COLO668 (cell line): ENCODE data around the gene SIGMAR1.

Source experiments
- DNase-seq: peaks from one replicate; lab custom pipeline; 2025; ENCODE audit not compliant: unreplicated experiment; lab: John Stamatoyannopoulos, UW

SIGMAR1 gene

DNA sequence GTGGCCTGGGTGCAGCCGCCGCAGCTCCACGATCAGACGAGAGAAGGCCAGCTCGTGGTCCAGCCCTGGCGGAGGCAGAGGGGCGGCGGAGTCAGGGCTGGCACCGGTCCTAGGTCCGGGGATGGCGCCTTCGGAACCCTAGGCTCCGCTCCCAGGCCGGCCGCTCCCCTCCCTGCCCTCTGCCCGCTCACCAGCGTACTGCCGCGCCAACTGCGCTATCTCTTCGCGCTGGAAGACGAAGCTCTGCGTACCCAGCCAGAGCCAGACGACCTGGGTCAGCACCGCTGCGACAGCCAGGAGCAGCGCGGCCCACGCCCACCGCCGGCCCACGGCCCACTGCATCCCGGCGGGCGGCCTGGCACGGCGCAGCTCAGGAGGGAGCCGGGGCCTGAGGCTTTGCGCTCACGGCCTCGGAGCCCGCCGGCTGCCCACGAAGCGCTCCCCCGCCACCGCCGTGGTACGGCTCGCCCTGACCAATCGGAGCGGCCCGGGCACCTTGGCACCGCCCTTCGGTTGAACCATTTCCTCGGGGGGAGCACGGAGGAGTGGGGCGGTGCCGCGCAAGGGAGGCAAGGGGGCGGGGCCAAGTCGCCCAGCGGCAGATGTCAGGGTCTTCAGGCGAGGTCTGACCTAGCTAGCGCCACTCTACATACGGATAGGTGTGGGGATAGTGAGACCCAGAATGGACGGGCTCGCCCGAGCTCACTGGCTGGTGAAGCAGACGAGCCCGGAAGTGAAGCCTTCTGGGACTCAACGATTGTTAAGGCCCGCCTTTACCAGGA, at the start of gene SIGMAR1:
SIGMAR1 (minus strand) TSS at position 432 of the 782 bp plus-strand sequence; CDS start at position 342, 90 bp downstream.
- peak; percentile 96 for DNase-seq

DNA sequence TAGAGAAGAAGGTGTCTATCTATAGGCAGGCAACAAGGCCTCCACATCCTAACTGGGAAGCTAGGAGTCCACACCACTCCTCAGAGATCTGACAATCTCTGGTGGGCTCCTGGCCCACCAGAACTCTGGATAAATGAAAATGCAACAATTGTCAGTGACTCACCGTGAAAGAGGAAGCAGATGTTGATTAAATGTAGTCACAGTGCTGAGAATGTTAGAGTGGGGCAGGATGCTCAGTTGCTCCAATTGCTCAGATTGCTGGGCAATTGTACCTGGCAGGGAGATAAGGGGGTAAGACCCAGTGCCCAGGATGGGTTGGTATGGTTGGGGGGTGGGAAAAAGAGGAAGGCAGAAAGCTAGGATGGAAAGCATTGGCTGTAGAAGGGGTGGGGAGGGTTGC, 49.1 kb upstream of the SIGMAR1 start:
- DNase-seq, result no peak

DNA sequence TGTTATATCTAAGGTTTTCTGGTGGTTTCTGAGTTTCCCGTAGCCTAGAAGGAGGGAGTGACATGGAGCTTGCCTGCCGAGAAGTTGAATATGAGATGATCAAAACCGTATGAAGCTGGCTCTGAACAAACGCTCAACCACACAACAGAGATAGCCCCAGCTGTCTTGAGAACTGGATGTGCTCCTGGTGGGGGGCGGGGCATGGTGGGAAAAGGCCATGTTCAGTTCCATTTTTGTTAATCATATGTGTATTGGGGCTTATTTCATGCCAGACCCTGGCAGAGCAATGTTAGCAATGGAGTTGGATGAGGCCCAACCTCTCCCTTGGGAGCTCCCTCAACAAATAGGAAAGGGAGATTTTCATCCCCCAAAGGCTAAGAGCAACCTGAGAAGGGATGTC, 48.6 kb upstream of the SIGMAR1 start:
- no peak for DNase-seq

DNA sequence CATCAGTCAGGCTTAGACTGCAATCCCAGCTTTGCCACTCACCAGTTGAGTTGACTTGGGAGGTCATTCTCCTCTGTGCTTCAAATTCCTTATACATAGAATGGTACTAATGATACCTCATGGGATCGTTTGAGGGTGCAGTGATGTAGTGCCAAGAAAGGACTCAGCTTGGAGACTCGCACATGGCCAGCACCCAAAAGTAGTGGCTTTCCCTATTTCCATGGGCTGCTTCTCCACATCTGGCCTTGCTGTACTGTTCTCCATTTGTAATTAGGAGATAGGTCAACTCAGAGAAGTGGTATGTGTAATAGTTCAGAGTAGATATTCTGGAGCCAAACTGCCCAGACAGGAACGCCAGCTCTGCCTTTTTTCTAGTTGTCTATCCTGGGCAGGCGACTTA, 48.0 kb upstream of the SIGMAR1 start:
- no peak for DNase-seq

DNA sequence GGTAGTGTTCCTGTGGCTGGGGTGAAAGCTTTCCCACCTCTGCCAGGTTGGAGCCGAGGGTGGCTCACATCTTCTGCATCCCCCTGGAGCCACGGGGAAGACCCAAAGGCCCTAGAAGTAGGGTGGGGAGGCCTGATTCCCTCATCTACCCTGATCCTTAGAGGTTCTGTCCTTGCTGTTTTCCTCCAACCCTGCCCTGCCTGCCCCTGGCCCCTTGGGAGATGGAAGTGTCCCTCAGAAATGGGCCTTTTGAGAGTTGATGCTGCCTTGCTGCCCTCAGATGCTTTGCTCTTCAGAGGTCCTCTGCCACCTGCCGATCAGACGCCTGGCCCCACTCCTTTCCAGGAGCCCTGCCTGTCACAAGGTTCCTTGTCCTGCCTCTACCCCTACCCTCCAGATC, 47.2 kb upstream of the SIGMAR1 start:
- DNase-seq, result no peak

DNA sequence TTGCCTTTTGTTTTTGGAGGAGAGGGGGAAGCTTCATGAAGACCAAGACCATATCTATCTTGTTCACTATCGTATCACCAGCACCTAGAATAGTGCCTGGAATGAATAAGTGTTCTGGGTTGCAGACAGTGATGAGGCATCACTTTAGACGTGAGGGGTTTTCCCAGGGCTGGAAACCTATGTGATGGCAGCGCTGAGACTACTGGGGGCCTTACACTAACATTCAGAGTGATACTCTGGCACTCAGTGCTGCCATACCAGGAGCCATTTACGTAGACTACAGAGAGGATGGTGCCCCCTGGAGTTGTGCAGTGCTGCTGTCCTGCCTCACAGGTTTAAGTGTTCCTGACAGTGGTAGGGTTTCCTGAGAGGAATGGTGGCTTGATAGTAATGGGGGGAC, 46.6 kb upstream of the SIGMAR1 start:
- no peak for DNase-seq

DNA sequence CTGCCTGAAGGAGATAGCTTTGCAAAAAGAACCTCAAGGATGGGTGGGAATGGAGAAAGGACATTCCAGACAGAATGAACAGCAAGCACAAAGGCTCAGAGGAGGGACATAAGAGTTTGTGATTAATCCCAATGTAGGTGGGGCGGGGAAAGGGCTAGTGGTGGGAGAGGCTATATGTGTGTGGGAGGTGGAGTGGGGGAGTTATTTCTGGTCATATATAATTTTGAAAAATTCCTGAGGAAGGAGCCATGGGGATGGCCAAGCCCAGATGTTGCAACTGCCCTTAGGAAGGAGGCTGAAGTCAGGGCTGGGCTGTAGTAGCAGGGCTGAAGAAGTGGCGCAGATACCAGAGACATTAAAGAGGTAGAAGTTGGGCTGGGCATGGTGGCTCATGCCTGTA, 38.3 kb upstream of the SIGMAR1 start:
- no peak for DNase-seq

DNA sequence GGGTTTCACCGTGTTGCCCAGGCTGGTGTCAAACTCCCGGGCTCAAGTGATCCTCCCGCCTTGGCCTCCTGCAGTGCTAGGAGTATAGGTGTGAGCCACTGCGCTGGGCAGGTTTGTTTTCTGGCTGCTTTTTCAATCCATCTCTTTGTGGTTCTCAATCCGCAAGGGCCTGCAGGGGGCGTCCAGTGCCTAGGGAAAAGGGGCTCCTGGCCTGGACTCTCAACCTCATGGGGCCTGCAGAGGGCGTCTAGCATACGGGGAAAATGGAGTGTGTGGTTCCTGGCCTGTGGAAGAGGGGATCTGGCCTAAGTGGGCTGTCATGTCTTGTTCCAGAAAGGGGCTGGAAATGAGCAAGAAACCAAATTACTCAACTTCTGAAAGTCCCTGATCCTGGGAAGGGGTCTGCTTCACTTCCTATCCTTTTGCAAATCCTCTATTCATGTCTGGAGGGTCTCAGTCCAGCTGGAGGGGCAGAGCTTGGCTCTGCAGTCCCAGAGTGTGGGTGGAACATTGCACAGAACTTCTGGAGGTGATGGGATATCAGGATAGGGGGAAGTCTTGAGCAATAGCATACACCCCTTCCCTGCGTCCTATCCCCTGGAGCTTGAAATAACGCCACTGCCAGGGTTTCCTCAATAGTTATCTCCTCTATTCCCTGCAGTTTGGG, 37.6 kb upstream of the SIGMAR1 start:
- DNase-seq, result peak; percentile 90

DNA sequence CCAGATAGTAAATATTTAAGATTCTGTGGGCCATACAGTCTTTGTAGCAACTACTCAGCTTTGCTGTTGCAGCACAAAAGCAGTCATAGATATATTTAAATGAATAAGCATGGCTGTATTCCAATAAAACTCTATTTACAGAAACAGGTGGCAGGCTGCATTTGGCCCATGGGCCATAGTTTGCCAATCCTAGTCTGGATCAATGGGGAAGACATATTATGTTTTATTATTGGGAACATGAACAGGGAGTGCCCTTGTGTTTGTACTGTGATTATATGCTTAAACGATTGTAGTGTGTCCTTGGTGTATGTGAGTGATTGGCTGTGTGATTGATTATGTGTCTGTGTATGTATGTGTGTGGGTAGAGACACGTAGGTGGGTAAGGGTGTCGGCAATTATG, 36.9 kb upstream of the SIGMAR1 start:
- no peak for DNase-seq

DNA sequence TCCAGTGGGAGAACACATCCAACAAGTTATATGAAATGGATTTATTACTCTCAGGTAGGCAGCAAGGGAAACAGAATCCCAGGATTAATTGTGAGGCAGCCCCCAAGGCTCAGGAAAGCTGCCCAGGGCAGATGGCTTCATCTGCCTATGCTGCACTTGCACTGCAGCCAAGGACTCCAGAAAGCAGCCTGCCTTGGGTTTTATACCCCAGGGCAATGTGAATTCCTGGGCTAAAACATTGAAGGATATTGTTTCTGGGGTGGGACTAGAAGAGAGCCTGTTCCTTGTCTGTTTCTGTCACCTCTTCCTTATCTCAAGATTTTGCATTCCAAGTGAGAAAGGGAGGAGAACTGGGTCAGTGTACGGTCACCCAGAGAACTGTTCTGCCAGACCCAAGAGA, 33.7 kb upstream of the SIGMAR1 start:
- DNase-seq, result no peak

DNA sequence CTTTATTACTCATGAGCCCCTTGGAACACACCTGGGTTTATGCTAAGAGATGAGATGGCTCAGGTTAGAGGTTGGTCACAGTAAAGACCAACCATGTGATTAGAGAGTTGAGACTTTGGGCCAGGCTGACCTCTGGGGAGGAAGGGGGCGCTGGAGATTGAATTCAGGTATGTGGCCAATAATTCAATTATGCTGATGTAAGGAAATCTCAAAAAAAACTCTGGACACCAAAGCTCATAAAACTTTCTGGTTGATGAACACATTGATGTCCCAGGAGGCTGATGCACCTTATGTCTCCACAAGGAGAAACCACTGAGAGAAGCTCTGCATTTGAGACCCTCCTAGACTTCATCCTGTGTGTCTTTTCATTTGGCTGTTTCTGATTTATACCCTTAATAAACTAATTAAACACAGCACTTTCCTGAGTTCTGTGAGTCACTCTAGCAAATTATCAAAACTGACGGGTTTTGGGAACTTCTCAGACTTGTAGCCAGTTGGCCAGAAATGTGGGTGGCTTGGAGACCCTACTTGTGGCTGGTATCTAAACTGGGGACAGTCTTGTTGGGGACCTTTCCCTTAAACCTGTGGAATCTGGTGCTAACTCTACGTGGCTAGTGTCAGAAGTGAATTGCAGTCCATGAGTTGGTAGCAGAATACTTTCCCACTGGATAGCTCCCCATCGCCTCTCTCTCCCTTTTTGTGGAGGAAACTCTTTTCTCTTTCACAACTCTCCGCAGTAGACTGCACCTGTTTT, 32.4 kb upstream of the SIGMAR1 start:
- DNase-seq, result no peak

DNA sequence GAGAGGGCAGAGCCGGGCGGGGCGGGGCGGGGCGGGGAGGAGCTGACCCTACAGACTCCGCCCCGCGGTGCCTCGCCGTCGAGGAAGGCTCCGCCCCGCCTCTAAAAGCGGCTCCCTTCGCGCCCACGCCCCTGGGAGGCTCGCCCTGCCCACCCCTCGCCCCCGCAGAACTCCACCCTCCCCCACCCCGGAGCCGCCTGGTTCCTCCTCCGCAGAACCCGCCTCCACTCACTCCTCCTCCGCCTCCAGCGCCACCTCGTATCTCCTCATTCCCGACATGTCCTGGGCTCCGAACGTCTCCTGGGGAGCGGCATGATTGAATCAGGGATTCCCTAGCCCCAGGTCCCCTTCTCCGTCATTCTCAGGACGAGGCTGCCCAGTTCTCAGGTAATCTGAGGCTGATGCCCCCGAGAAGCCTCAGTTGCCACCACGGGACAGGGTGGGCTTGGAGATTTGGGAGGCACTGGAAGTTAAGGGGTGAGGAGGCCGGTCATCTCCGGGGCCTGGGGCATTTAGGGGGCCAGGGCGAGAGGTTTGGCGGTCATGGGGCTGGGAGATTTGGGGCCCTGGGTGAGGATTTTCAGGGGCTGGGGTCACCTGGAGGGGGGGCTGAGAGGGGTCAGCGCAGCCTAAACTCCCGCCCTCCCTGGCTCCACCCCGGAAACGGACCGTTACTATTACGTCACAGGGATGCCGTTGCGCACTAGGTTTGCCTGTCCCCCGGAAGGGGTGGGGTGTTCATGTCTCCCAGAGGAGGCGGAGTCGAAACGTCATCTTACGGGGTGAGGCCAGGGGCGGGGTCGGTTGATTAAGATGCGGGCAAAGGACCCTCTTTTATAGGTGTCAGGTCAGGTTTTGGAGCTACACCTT, 28.0 kb upstream of the SIGMAR1 start:
- peak; percentile 92 for DNase-seq

DNA sequence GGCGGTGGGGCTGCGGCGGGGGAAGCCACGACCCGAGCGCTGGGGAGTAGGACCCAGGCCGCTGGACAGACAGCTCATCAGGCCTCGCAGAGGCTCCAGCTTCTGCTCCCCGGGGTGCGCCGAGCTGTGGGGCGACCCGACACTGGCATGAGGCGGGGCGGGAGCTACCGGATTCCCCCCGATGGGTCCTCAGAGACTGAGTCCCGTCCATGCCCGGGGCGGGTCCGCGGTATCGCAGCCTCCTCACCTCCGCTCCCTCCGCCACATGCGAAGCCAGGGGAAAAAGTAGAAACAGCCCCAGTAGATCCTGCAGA, 27.4 kb upstream of the SIGMAR1 start:
- no peak for DNase-seq

DNA sequence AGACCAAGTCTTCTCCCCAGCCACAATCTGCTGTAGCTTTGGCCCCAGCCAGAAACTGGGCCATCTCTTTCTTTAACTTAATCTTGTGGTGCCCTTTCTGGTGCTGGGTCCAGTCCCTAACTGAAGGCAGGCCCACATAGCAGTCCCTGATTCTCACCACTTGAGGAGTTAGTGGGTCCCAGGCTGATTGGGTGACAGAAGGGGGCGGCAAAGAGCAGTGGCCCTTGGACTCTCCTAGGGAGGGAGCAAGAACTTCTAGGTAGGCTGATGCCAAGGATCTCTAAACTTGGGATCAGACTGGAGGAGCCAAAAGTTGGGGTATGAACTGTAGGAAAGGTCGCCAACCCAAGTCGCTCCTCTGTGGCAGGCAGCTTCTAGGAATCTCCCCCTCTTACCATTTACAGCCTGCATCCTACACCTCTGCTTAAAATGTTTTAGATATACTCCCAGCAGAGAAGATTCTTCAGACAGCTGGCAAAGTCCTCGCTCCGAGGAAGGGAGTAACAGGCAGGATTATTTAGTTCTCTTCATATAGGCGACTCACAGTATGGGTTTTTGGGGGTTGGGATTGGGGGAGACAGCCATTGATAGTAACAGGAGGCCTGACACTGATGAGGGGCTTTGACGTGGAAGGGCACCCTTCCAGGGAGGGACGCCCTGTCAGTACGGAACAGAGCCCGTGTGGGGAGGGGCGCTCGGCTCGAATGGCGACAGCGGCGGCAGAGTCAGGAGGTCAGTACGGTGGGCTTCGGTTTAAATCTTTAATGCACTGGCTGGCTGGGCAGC, 26.9 kb upstream of the SIGMAR1 start:
- peak; percentile 67 for DNase-seq

DNA sequence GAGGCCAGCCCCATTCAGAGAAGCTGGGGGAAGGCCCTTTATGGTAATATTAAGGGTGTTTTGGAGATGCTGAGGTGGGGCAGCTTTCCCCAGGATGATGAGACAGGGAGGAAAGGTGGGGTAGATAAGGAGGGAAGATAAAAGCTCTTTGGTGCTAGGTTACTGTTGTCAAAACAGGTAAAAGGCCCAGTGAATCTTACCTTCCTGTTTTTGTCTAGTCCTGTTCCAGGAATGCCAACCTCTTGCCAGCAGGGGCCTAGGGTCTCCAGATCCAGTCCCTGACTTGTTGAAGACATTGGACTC, 25.7 kb upstream of the SIGMAR1 start:
- DNase-seq, result no peak

DNA sequence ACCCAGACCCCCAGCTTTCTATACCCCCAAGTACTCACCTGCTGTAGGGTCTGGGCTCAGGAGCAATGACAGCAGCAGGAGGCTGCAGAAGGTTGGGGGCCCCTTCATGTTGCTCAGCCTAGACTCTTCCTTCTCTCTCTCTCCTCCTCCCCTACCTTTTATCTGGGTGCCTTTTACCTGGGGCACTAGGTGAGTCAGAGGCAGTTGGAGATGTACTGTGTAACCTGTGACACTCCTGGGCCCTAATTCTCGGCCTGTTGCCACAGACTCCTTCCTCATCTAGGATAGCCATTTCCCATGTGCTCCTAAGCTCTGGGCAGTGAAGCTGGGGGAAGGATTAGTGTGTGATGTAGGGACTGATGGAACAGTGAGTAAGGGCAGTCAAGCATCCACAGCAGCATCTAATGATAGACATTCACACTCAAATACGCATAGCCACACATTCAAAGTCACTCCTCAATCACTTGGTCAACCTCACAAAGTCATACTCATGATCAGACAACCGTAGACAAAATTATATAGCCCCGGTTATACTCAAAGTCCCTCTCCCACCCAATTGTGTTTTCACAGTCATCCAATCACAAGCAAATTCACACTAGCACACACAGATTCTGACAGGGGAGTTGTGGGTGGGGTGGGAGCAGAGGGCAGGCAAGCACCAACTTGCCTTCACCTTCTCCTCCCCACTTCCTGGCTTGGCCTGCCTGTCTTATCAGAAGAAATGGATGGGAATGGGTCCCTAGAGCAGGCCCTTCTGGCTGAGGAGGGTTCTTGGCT, 25.1 kb upstream of the SIGMAR1 start, which contains the start of gene CCL27:
CCL27 (minus strand) TSS at position 132 of the 777 bp plus-strand sequence; CDS start at position 108, 24 bp downstream.
- DNase-seq, result no peak

DNA sequence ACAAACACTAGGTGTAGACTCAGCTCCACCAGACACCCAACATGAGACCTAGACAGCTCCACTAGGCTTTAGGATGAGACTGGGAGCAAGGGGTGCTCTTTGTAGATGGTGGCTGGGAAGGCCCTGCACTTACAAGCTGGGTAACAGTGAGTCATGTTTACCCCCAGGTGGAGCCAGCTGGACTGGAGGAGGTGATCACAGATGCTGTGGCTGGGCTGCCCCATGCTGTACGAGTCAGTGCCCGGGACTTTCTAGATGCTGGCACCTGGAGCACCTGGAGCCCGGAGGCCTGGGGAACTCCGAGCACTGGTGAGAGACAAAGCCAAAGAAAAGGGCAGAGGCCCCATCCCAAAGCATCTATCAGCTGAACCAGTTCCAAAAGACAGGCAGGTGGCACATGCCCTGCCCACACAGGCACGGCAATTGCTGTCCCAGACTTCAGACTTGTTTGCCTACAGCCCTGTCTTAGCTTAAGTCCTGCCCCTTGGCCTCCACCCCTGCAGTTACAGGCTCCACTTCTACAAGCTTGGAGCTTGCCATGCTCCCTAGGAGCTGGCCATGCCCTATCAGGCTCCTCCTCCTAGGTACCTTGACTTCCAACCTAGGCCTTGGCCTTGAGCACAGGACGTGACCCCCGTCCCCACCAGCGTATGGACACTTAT, 22.1 kb upstream of the SIGMAR1 start:
- DNase-seq, result peak; percentile 86

DNA sequence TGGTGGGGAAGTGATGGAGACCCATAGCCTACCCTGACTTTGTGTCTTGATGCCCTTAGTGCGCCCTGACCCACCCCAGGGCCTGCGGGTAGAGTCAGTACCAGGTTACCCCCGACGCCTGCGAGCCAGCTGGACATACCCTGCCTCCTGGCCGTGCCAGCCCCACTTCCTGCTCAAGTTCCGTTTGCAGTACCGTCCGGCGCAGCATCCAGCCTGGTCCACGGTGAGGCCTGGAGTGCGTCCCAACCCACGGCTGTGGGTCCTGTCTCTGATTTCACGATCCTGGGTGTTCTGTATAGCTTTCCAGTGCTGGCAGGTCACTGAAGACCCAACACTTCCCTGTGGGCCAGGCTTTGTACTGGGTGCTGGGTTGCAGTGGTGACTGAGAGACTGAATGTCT, 20.9 kb upstream of the SIGMAR1 start:
- no peak for DNase-seq

DNA sequence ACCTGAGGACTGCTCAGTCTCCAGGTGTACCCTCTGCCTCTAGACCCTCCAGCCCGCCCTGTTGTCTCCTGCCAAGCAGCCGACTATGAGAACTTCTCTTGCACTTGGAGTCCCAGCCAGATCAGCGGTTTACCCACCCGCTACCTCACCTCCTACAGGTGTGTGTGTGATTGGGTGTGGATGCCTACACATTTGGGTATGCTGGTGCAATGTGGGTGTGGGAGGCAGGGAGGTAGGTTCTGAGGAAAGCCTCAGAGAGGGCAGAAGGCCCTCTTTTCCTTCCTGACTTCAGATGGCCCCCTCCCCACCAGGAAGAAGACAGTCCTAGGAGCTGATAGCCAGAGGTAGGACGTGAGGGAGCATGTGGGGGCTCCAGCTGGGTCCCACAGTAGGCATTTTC, 19.4 kb upstream of the SIGMAR1 start:
- DNase-seq, result no peak
